HEK293T (cell line): ENCODE data around the gene CABP5.

Experiments
- ARNT ChIP-seq: fragments of 450-650 bp; IDR thresholded peaks from 2 replicates; pipeline ENCODE4 v1.6.1; 2017; ENCODE audit warnings: mild to moderate bottlenecking
- BHLHE40 ChIP-seq: fragments of 450-650 bp; IDR thresholded peaks from 2 replicates; pipeline ENCODE4 v1.6.1; 2016; ENCODE audit warnings: mild to moderate bottlenecking, moderate library complexity, borderline replicate concordance
- ELF4 ChIP-seq: fragments of 450-650 bp; IDR thresholded peaks from 2 replicates; pipeline ENCODE4 v1.6.1; 2017; ENCODE audit warnings: antibody characterized with exemption
- FOXA1 ChIP-seq: fragments of 450-650 bp; IDR thresholded peaks from 2 replicates; pipeline ENCODE4 v1.6.1; 2016; ENCODE audit warnings: mild to moderate bottlenecking
- FOXK2 ChIP-seq: fragments of 450-650 bp; IDR thresholded peaks from 2 replicates; pipeline ENCODE4 v1.6.1; 2016; ENCODE audit warnings: mild to moderate bottlenecking
- FOXM1 ChIP-seq: fragments of 450-650 bp; IDR thresholded peaks from 2 replicates; pipeline ENCODE4 v1.6.1; 2017; ENCODE audit warnings: mild to moderate bottlenecking, borderline replicate concordance
- HDGF ChIP-seq: fragments of 450-650 bp; IDR thresholded peaks from 2 replicates; pipeline ENCODE4 v1.6.1; 2017; ENCODE audit warnings: antibody characterized with exemption, borderline replicate concordance
- L3MBTL2 ChIP-seq: fragments of 450-650 bp; conservative IDR thresholded peaks from 2 replicates; pipeline ENCODE4 v1.6.1; 2016; ENCODE audit warnings: mild to moderate bottlenecking
- NFRKB ChIP-seq: fragments of 450-650 bp; IDR thresholded peaks from 2 replicates; pipeline ENCODE4 v1.6.1; 2016; ENCODE audit warnings: mild to moderate bottlenecking, moderate library complexity
- SP1 ChIP-seq: fragments of 450-650 bp; IDR thresholded peaks from 2 replicates; pipeline ENCODE4 v1.6.1; 2017
- SUZ12 ChIP-seq: fragments of 450-650 bp; IDR thresholded peaks from 2 replicates; pipeline ENCODE4 v1.6.1; 2016; ENCODE audit warnings: mild to moderate bottlenecking
- TARDBP ChIP-seq: fragments of 450-650 bp; IDR thresholded peaks from 2 replicates; pipeline ENCODE4 v1.6.1; 2016

DNA sequence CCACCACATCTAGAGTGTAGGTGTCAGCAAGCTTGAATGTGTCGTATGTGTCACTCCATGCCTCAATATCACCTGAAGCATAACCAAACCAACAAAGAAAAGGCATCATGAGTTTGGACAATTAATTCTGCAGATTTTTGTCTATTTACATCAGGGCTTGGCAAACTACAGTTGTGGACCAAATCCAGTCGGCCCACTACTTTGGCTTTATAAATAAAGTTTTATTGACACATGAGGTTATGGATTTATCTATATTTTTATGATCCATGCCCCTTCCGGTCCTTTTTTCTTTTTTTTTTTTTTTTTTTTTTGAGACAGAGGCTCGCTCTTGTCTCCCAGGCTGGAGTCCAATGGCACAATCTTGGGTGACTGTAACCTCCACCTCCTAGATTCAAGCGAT lies 9.2 kb upstream of the CABP5 start:
- TF ChIP-seq SUZ12 (no peak), SP1 (no peak), FOXK2 (no peak), BHLHE40 (no peak), HDGF (no peak), NFRKB (no peak), TARDBP (no peak), FOXM1 (no peak), ELF4 (no peak), FOXA1 (no peak), L3MBTL2 (no peak), ARNT (no peak)
